ENCODE measurements around the gene MYBPC2.

- TF ChIP-seq CTCF (IDR thresholded peaks at IDR 0.05) (no peak), POLR2A (IDR thresholded peaks at IDR 0.05) (no peak)
These were observed 47.8 kb upstream of the MYBPC2 start for GRCh38 chr19:50384685-50385535.

Measured in right lobe of liver (tissue), 4 donors.